ENCODE measurements around the gene OR5H6. TPM values are rescaled to one million over a fixed set of nuclear protein-coding genes. Genes with fewer than 3 reads are reported as not detected.

The OR5H6 gene
- total RNA-seq (2021) (not detected in 3 replicates), Bru-seq, nascent RNA (percentile 34 among the genes with signal in this experiment)
- long read RNA-seq, experiment 1 = 0 reads
- long read RNA-seq, experiment 2 = 0 reads
- long read RNA-seq, experiment 3 = 0 reads

DNA sequence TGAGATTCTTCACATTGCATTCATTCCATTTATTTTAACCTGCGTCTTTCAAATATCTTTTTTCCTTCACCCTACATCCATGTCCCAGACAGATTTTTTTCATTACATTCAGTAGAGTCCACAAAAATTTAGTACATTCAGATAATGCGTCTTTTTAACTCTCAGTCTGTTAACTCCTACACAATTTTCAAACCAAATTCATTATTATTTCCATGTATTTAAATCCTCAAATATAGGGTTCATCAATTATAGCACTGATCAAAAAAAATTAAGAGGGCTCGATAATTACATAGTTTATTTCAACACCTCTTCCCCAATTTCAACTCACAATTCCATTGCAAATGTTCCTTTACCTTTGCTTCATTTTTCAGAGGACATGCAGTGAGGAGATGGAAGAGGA, at the start of gene OR5H6:
Gene OR5H6, plus strand, starts transcription at position 301 of the 400 bp plus-strand sequence. Its CDS starts 89 bp downstream, at position 390.
- DNase-seq (ENCODE audit: low spot score) (no peak), ATAC-seq (no peak)
- Mint-ChIP-seq H3K4me3 (no peak within 1 kb of the TSS), H3K27me3 (ENCODE audit: low read depth) (no peaks in the 10 kb centered on the region), H3K27ac (no peak within 1 kb of the TSS), H3K4me1 (peaks cover 9% of the 10 kb centered on the region), H3K36me3 (peaks cover 8% of the 10 kb centered on the region), H3K9me3 (peaks cover 23% of the 10 kb centered on the region)
- ChIA-PET CTCF (no interaction called here), POLR2A (no interaction called here)
- TF ChIP-seq PRRX2 (CRISPR knock-in tag; IDR thresholded peaks at IDR 0.05) (no peak), ZBTB21 (CRISPR knock-in tag; IDR thresholded peaks at IDR 0.05; ENCODE audit: borderline replicate concordance) (no peak), NR3C1 (CRISPR knock-in tag; conservative IDR thresholded peaks at IDR 0.05; ENCODE audit: low read depth) (no peak), SMAD3 (CRISPR knock-in tag; IDR thresholded peaks at IDR 0.05; ENCODE audit: borderline replicate concordance) (no peak), ZNF138 (CRISPR knock-in tag; conservative IDR thresholded peaks at IDR 0.05) (no peak), TCF7 (CRISPR knock-in tag; IDR thresholded peaks at IDR 0.05; ENCODE audit: low read depth) (no peak), MYBL2 (CRISPR knock-in tag; IDR thresholded peaks at IDR 0.05) (no peak), ATF1 (CRISPR knock-in tag; IDR thresholded peaks at IDR 0.05) (no peak), NFE2L1 (CRISPR knock-in tag; IDR thresholded peaks at IDR 0.05) (no peak), ZNF219 (CRISPR knock-in tag; IDR thresholded peaks at IDR 0.05; ENCODE audit: borderline replicate concordance) (no peak), GABPB1 (CRISPR knock-in tag; IDR thresholded peaks at IDR 0.05) (no peak)
- TF ChIP-seq, protein P1, sequence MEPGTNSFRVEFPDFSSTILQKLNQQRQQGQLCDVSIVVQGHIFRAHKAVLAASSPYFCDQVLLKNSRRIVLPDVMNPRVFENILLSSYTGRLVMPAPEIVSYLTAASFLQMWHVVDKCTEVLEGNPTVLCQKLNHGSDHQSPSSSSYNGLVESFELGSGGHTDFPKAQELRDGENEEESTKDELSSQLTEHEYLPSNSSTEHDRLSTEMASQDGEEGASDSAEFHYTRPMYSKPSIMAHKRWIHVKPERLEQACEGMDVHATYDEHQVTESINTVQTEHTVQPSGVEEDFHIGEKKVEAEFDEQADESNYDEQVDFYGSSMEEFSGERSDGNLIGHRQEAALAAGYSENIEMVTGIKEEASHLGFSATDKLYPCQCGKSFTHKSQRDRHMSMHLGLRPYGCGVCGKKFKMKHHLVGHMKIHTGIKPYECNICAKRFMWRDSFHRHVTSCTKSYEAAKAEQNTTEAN (CRISPR knock-in tag; IDR thresholded peaks at IDR 0.05) = no peak
- TF ChIP-seq, protein P2, sequence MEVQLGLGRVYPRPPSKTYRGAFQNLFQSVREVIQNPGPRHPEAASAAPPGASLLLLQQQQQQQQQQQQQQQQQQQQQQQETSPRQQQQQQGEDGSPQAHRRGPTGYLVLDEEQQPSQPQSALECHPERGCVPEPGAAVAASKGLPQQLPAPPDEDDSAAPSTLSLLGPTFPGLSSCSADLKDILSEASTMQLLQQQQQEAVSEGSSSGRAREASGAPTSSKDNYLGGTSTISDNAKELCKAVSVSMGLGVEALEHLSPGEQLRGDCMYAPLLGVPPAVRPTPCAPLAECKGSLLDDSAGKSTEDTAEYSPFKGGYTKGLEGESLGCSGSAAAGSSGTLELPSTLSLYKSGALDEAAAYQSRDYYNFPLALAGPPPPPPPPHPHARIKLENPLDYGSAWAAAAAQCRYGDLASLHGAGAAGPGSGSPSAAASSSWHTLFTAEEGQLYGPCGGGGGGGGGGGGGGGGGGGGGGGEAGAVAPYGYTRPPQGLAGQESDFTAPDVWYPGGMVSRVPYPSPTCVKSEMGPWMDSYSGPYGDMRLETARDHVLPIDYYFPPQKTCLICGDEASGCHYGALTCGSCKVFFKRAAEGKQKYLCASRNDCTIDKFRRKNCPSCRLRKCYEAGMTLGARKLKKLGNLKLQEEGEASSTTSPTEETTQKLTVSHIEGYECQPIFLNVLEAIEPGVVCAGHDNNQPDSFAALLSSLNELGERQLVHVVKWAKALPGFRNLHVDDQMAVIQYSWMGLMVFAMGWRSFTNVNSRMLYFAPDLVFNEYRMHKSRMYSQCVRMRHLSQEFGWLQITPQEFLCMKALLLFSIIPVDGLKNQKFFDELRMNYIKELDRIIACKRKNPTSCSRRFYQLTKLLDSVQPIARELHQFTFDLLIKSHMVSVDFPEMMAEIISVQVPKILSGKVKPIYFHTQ (CRISPR knock-in tag; IDR thresholded peaks at IDR 0.05) = no peak

DNA sequence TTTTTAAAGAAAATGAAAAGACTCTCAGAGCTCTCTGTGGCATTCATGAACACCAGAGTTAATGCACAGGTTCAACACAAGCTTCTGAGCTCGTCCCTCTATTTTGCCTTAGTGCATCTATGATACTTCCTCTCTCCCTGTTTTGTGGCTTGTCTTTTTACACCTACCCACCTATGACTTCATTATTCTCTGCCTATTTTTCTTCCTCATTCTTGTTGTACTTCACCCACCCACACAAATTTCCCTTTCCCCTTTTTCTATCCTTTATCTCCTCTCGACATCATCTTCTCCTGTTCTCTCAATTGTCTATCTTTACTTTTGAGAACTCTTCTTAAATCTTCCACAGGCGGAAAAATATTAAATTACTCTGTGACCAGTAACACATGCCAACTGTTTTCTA, 49.0 kb upstream of the OR5H6 start:
- peaks cover 28% of the 10 kb centered on the region for H3K4me1 Mint-ChIP-seq
- H3K9me3 Mint-ChIP-seq = peaks cover 20% of the 10 kb centered on the region
- H3K27ac Mint-ChIP-seq = no peak overlapping the region; the same call in 1 of the 2 replicates
- no peak overlapping the region for H3K4me3 Mint-ChIP-seq
- TF ChIP-seq, protein P3, sequence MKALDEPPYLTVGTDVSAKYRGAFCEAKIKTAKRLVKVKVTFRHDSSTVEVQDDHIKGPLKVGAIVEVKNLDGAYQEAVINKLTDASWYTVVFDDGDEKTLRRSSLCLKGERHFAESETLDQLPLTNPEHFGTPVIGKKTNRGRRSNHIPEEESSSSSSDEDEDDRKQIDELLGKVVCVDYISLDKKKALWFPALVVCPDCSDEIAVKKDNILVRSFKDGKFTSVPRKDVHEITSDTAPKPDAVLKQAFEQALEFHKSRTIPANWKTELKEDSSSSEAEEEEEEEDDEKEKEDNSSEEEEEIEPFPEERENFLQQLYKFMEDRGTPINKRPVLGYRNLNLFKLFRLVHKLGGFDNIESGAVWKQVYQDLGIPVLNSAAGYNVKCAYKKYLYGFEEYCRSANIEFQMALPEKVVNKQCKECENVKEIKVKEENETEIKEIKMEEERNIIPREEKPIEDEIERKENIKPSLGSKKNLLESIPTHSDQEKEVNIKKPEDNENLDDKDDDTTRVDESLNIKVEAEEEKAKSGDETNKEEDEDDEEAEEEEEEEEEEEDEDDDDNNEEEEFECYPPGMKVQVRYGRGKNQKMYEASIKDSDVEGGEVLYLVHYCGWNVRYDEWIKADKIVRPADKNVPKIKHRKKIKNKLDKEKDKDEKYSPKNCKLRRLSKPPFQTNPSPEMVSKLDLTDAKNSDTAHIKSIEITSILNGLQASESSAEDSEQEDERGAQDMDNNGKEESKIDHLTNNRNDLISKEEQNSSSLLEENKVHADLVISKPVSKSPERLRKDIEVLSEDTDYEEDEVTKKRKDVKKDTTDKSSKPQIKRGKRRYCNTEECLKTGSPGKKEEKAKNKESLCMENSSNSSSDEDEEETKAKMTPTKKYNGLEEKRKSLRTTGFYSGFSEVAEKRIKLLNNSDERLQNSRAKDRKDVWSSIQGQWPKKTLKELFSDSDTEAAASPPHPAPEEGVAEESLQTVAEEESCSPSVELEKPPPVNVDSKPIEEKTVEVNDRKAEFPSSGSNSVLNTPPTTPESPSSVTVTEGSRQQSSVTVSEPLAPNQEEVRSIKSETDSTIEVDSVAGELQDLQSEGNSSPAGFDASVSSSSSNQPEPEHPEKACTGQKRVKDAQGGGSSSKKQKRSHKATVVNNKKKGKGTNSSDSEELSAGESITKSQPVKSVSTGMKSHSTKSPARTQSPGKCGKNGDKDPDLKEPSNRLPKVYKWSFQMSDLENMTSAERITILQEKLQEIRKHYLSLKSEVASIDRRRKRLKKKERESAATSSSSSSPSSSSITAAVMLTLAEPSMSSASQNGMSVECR (CRISPR knock-in tag; IDR thresholded peaks at IDR 0.05; ENCODE audit: borderline replicate concordance) = no peak
- TF ChIP-seq ZNF671 (CRISPR knock-in tag; IDR thresholded peaks at IDR 0.05) = no peak
- ATAC-seq (no peak), DNase-seq (ENCODE audit: low spot score) (no peak)
- ChIA-PET POLR2A (no interaction called here), CTCF (no interaction called here)
- H3K36me3 Mint-ChIP-seq = peaks cover 17% of the 10 kb centered on the region
- H3K27me3 Mint-ChIP-seq (ENCODE audit: low read depth) = no peaks in the 10 kb centered on the region; the same call in 1 of the 2 replicates
